ENCODE measurements around the gene SLC30A3.

The SLC30A3 gene

DNA sequence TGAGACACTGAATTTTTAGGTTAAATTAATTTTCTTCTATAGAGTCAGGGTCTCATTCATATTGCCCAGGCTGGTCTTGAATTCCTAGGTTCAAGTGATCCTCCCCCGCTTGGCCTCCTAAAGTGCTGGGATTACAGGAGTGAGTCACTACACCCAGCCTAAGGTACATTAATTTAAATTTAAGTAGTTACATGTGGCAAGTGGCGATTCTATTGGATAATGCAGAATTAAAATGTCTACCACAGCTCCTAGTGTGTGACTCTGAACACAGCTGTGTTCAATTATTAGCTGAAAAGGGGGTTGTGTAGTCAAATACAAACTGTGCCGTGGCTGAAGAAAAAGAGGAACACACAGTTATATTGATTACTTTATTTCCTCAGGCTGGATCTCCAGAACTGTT is 47.9 kb downstream of the SLC30A3 start:
- no peaks in the 10 kb centered on the region for H3K27me3 ChIP-seq (ENCODE audit: control insufficient read depth, insufficient read depth, low read length)
- H3K9me3 ChIP-seq (ENCODE audit: control insufficient read depth, low read length): no peaks in the 10 kb centered on the region
- TF ChIP-seq, protein P1, sequence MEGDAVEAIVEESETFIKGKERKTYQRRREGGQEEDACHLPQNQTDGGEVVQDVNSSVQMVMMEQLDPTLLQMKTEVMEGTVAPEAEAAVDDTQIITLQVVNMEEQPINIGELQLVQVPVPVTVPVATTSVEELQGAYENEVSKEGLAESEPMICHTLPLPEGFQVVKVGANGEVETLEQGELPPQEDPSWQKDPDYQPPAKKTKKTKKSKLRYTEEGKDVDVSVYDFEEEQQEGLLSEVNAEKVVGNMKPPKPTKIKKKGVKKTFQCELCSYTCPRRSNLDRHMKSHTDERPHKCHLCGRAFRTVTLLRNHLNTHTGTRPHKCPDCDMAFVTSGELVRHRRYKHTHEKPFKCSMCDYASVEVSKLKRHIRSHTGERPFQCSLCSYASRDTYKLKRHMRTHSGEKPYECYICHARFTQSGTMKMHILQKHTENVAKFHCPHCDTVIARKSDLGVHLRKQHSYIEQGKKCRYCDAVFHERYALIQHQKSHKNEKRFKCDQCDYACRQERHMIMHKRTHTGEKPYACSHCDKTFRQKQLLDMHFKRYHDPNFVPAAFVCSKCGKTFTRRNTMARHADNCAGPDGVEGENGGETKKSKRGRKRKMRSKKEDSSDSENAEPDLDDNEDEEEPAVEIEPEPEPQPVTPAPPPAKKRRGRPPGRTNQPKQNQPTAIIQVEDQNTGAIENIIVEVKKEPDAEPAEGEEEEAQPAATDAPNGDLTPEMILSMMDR (IDR thresholded peaks at IDR 0.05): no peak
- no peak overlapping the region for H3K9ac ChIP-seq
- H3K4me2 ChIP-seq (ENCODE audit: low read length): no peak overlapping the region
- no peak overlapping the region for H2AFZ ChIP-seq
- no peak overlapping the region for H3K27ac ChIP-seq
- peaks cover 2% of the 10 kb centered on the region for H3K79me2 ChIP-seq
- peaks cover 9% of the 10 kb centered on the region for H3K4me1 ChIP-seq
- H3K36me3 ChIP-seq (ENCODE audit: control insufficient read depth, insufficient read depth, low read length): no peaks in the 10 kb centered on the region
- no peak overlapping the region for H3K4me3 ChIP-seq (ENCODE audit: low read depth, low read length)

DNA sequence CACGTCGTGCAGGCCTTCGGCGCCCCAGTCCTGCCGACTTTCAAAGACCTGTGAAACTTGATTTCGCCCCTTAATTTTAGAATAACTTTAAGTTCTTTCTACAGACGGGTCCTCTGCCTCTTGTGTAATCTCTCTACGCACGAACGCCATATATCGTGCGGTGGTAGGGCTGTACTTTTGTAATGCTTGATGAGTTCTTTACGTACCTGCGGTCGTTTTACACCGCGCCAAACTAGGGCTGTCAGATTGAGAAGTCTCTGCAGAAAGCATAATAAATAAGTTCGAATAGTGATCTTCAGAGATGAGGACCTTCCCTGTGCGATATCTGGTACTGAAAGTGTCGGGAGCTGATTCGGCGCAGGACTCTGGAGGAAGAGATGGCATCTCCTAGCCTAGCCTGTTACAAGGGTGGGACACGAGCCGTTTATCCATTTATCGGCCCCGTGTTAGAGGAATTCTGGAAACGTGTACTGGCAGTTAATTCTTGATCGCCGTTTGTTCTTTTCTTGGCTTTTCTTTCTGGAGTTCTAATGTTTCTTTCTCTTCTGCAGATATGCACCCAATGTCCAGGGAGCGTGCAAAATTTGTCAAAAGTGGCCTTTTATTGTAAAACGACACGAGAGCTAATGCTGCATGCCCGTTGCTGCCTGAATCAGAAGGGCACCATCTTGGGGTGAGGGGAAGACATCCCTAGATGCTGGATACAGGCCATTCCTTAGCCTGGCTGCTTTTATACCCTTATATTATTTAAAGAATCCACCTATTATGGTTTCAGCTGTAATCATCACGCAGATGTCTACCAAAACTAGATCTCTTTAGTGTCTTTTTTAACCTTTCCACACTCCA is 50.0 kb downstream of the SLC30A3 start:
- peak overlapping the region; percentile 96 for H3K4me2 ChIP-seq (ENCODE audit: low read length)
- peaks cover 2% of the 10 kb centered on the region for H3K79me2 ChIP-seq
- H3K9me3 ChIP-seq (ENCODE audit: control insufficient read depth, low read length): no peaks in the 10 kb centered on the region
- no peaks in the 10 kb centered on the region for H3K36me3 ChIP-seq (ENCODE audit: control insufficient read depth, insufficient read depth, low read length)
- peaks cover 9% of the 10 kb centered on the region for H3K4me1 ChIP-seq
- peak overlapping the region; percentile 99 for H2AFZ ChIP-seq
- peak overlapping the region; percentile 77 for H3K9ac ChIP-seq
- peak overlapping the region; percentile 94 for H3K27ac ChIP-seq
- TF ChIP-seq, protein P1 (IDR thresholded peaks at IDR 0.05): no peak
- no peaks in the 10 kb centered on the region for H3K27me3 ChIP-seq (ENCODE audit: control insufficient read depth, insufficient read depth, low read length)
- peak overlapping the region; percentile 84 for H3K4me3 ChIP-seq (ENCODE audit: low read depth, low read length)

DNA sequence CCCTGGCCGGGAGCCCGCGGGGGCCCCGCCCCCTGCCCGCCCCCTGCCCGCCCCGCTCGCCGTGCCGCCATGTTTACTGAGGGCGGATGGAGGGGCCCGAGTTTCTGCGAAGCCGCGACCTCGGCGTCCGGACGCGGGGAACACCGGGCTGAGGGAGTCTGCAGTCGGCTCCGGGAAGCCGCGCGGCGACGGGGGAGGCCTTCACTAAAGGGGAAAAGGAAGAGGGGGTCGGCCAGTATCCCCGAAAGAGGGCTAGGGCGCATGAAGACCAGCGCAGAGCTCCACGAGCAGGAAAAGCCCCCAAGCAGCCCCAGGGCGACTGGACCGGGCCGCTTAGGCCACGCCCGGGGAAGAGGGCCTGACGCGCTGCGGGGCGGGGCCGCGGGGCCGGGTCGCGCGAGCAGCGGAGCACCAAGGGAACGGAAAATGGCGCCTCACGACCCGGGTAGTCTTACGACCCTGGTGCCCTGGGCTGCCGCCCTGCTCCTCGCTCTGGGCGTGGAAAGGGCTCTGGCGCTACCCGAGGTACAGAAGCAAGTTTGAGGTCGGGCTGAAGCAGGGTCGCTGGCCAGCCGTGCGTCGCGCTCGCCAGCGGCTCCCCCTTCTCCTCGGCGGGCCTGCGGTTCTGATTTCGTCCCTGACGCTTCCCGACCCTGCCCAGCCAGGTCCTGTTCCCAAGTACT is 50.8 kb downstream of the SLC30A3 start, which contains the start of the genes ATRAID and SLC5A6:
ATRAID (plus strand) TSS at position 99 of the 683 bp plus-strand sequence; CDS start at position 427, 328 bp downstream.
SLC5A6 (minus strand) TSS at position 326 of the 683 bp plus-strand sequence. CDS start 4,618 bp downstream, outside the sequence.
- peak within 1 kb of the TSS; percentile 94 for H3K27ac ChIP-seq
- peak within 1 kb of the TSS; percentile 84 for H3K4me3 ChIP-seq (ENCODE audit: low read depth, low read length)
- no peaks in the 10 kb centered on the region for H3K36me3 ChIP-seq (ENCODE audit: control insufficient read depth, insufficient read depth, low read length)
- H3K9ac ChIP-seq: peak within 1 kb of the TSS; percentile 77
- H3K4me1 ChIP-seq: peaks cover 9% of the 10 kb centered on the region
- TF ChIP-seq, protein P1 (IDR thresholded peaks at IDR 0.05): no peak
- H2AFZ ChIP-seq: peak within 1 kb of the TSS; percentile 99
- no peaks in the 10 kb centered on the region for H3K9me3 ChIP-seq (ENCODE audit: control insufficient read depth, low read length)
- peaks cover 2% of the 10 kb centered on the region for H3K79me2 ChIP-seq
- H3K4me2 ChIP-seq (ENCODE audit: low read length): peak within 1 kb of the TSS; percentile 96
- H3K27me3 ChIP-seq (ENCODE audit: control insufficient read depth, insufficient read depth, low read length): no peaks in the 10 kb centered on the region

DNA sequence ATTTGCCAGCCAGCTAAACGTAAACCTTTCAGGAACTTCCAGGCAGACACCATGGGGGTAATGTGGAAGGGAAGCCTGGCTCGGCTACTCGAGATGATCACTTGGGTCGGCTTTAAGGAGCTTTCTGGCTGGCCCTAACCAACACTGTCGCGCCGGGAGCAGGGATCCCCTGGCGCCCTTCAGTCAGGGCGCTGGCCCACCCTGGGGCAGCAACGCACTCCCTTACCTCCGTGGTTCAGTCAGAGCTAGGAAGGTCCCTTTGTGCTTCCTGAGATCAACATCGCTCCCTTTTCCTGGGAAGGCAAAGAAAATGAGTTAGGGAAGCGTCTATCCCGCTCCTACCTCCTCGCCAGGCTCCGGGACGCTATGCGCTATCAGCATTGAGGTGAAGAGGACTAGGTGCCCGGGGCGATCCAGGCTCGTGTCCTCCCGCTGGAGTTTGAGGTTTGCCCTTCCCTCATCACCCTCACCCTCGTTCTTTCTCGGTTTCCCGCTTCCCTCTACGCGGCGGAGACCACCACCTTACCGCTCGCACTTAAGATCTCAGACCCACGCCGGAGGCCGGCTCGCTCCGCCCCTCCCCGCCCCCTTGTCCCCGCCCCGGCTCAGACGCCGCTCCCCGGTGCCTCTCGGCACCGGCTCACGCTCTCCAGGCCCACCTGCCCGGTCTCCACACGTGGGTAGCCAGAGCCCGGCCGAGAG is 51.5 kb downstream of the SLC30A3 start:
- peaks cover 9% of the 10 kb centered on the region for H3K4me1 ChIP-seq
- H3K27ac ChIP-seq: peak overlapping the region; percentile 94
- peak overlapping the region; percentile 96 for H3K4me2 ChIP-seq (ENCODE audit: low read length)
- H3K9ac ChIP-seq: no peak overlapping the region
- peaks cover 2% of the 10 kb centered on the region for H3K79me2 ChIP-seq
- no peaks in the 10 kb centered on the region for H3K9me3 ChIP-seq (ENCODE audit: control insufficient read depth, low read length)
- TF ChIP-seq, protein P1 (IDR thresholded peaks at IDR 0.05): no peak
- peak overlapping the region; percentile 99 for H2AFZ ChIP-seq
- no peaks in the 10 kb centered on the region for H3K36me3 ChIP-seq (ENCODE audit: control insufficient read depth, insufficient read depth, low read length)
- H3K4me3 ChIP-seq (ENCODE audit: low read depth, low read length): peak overlapping the region; percentile 84
- H3K27me3 ChIP-seq (ENCODE audit: control insufficient read depth, insufficient read depth, low read length): no peaks in the 10 kb centered on the region

Data from parathyroid adenoma (tissue), 2 donors.